HepG2 (cell line): ENCODE data around the gene TMEM95. TPM values are rescaled to one million over a fixed set of nuclear protein-coding genes. Genes with fewer than 3 reads are reported as not detected.

Experiments
- ATAD3A ChIP-seq: sonication (generic); formaldehyde crosslinking; IDR thresholded peaks from 2 replicates; pipeline ENCODE4 v1.4.0; 2020; ENCODE audit warnings: missing genetic modification reagents
- DDIT3 ChIP-seq: sonication (generic); formaldehyde crosslinking; IDR thresholded peaks from 2 replicates; pipeline ENCODE4 v1.4.0; 2020; ENCODE audit warnings: mild to moderate bottlenecking, missing genetic modification reagents
- HMGXB3 ChIP-seq: sonication (generic); formaldehyde crosslinking; IDR thresholded peaks from 2 replicates; pipeline ENCODE4 v1.4.0; 2020; ENCODE audit warnings: missing genetic modification reagents, borderline replicate concordance
- HNRNPK ChIP-seq: fragments of 200-400 bp; formaldehyde crosslinking; IDR thresholded peaks from 2 replicates; pipeline ENCODE4 v1.6.1; 2018; ENCODE audit warnings: low read length, low read depth, moderate library complexity, mild to moderate bottlenecking; ENCODE audit not compliant: poor library complexity, severe bottlenecking
- SPEN ChIP-seq: sonication (generic); formaldehyde crosslinking; IDR thresholded peaks from 2 replicates; pipeline ENCODE4 v1.5.1; 2020; ENCODE audit warnings: low read depth, mild to moderate bottlenecking, missing genetic modification reagents
- TFE3 ChIP-seq: IDR thresholded peaks from 2 replicates; pipeline ENCODE4 v1.6.1; 2016
- ZBTB8A ChIP-seq: sonication (generic); formaldehyde crosslinking; IDR thresholded peaks from 2 replicates; pipeline ENCODE4 v1.4.0; 2020; ENCODE audit warnings: mild to moderate bottlenecking, low read depth, missing genetic modification reagents, borderline replicate concordance
- ZNF383 ChIP-seq: sonication (generic); formaldehyde crosslinking; IDR thresholded peaks from 2 replicates; pipeline ENCODE4 v1.4.0; 2020; ENCODE audit warnings: missing genetic modification reagents, mild to moderate bottlenecking, borderline replicate concordance
- ZNF543 ChIP-seq: sonication (generic); formaldehyde crosslinking; IDR thresholded peaks from 2 replicates; pipeline ENCODE4 v1.4.0; 2020; ENCODE audit warnings: mild to moderate bottlenecking, missing genetic modification reagents
- ZNF546 ChIP-seq: sonication (generic); formaldehyde crosslinking; conservative IDR thresholded peaks from 2 replicates; pipeline ENCODE4 v1.8.1; 2023; ENCODE audit warnings: mild to moderate bottlenecking, missing genetic modification reagents
- ZNF766 ChIP-seq: sonication (generic); formaldehyde crosslinking; IDR thresholded peaks from 2 replicates; pipeline ENCODE4 v1.5.0; 2020; ENCODE audit warnings: missing genetic modification reagents, borderline replicate concordance
- polyA plus RNA-seq, 8 experiments: library from polyadenylated mRNA; depleted of rRNA in 3 of 8; stranded (reverse) in 7 of 8; unstranded in 1 of 8; fragments of >200 nt; fragmentation: Illumina TruSeq in 4 of 8; extraction: Trizol in 4 of 8; gene quantifications; 2 replicates each; pipeline versions ENCODE4 v1.2.1 to v1.2.3, GENCODE V29; 2011 to 2016; ENCODE audit warnings: low read depth in 4 of 8, missing spikeins in 1 of 8, mixed read lengths in 1 of 8; ENCODE audit not compliant: insufficient read depth in 1 of 8
- total RNA-seq, 5 experiments: library from RNA; depleted of rRNA; stranded (reverse); fragments of >200 nt; fragmentation: Illumina TruSeq; extraction: Trizol; gene quantifications; 2 replicates each; pipeline ENCODE4 v1.2.3, GENCODE V29; 2016; ENCODE audit warnings: low read depth in 1 of 5
- TF ChIP-seq, protein P1 (sequence below), 2 experiments: sonication (generic) in 1 of 2; formaldehyde crosslinking in 1 of 2; IDR thresholded peaks; 2 replicates each; pipeline versions ENCODE4 v1.6.1 to v1.9.0; 2014 to 2022; ENCODE audit warnings: antibody characterized with exemption in 1 of 2, borderline replicate concordance in 1 of 2, inconsistent platforms in 1 of 2, low read depth in 1 of 2, missing genetic modification reagents in 1 of 2
- TF ChIP-seq, protein P2 (sequence below): IDR thresholded peaks from 2 replicates; pipeline ENCODE4 v1.6.1; 2016; ENCODE audit warnings: missing genetic modification reagents, missing compliant biosample characterization
- TF ChIP-seq, protein P3 (sequence below): IDR thresholded peaks from 2 replicates; pipeline ENCODE4 v1.6.1; 2016; ENCODE audit warnings: low read depth, borderline replicate concordance

TMEM95 gene
- total and polyA plus RNA-seq, 2 of the 13 experiments (the other 11 are each of a cell fraction or from before 2014, with no cell fraction given): not detected

- no peak for TF ChIP-seq HMGXB3 (CRISPR knock-in tag)
- 0 out of 2 replicates have a peak, but pooled peaks have one; percentile 35 for TF ChIP-seq ZNF546 (CRISPR knock-in tag)
- TF ChIP-seq TFE3: no peak
- TF ChIP-seq, protein P1, sequence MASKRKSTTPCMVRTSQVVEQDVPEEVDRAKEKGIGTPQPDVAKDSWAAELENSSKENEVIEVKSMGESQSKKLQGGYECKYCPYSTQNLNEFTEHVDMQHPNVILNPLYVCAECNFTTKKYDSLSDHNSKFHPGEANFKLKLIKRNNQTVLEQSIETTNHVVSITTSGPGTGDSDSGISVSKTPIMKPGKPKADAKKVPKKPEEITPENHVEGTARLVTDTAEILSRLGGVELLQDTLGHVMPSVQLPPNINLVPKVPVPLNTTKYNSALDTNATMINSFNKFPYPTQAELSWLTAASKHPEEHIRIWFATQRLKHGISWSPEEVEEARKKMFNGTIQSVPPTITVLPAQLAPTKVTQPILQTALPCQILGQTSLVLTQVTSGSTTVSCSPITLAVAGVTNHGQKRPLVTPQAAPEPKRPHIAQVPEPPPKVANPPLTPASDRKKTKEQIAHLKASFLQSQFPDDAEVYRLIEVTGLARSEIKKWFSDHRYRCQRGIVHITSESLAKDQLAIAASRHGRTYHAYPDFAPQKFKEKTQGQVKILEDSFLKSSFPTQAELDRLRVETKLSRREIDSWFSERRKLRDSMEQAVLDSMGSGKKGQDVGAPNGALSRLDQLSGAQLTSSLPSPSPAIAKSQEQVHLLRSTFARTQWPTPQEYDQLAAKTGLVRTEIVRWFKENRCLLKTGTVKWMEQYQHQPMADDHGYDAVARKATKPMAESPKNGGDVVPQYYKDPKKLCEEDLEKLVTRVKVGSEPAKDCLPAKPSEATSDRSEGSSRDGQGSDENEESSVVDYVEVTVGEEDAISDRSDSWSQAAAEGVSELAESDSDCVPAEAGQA (IDR thresholded peaks at IDR 0.05; ENCODE audit: low read depth): no peak
- TF ChIP-seq, protein P1 (CRISPR knock-in tag; IDR thresholded peaks at IDR 0.05; ENCODE audit: borderline replicate concordance): no peak
- no peak for TF ChIP-seq ATAD3A (CRISPR knock-in tag)
- TF ChIP-seq ZNF383: no peak
- no peak for TF ChIP-seq ZNF766 (CRISPR knock-in tag)
- TF ChIP-seq DDIT3 (CRISPR knock-in tag): no peak
- no peak for TF ChIP-seq SPEN (CRISPR knock-in tag)
- TF ChIP-seq, protein P2, sequence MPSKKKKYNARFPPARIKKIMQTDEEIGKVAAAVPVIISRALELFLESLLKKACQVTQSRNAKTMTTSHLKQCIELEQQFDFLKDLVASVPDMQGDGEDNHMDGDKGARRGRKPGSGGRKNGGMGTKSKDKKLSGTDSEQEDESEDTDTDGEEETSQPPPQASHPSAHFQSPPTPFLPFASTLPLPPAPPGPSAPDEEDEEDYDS (CRISPR knock-in tag): peak; percentile 85
- no peak for TF ChIP-seq ZBTB8A (CRISPR knock-in tag)
- TF ChIP-seq ZNF543 (CRISPR knock-in tag): no peak
- peak; percentile 20 for TF ChIP-seq HNRNPK
- TF ChIP-seq, protein P3, sequence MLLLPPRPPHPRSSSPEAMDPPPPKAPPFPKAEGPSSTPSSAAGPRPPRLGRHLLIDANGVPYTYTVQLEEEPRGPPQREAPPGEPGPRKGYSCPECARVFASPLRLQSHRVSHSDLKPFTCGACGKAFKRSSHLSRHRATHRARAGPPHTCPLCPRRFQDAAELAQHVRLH (CRISPR knock-in tag): no peak
Observed at GRCh38 chr17:7380855-7381683, 26.1 kb downstream of the TMEM95 start, which contains the start of gene TNK1 (continued).
